ENCODE data around the gene INHBB. TPM values are rescaled to one million over a fixed set of nuclear protein-coding genes. Genes with fewer than 3 reads are reported as not detected.

The INHBB gene
- polyA plus RNA-seq, 3 donors = 0.08 TPM; not detected in 2

- Mint-ChIP-seq H3K9me3 (peaks cover 0 to 2% (median 0%) of the 10 kb centered on the region in 7 donors), H3K4me3 (peak overlapping the region in 1 of 2 donors; percentile 26), H3K36me3 (no peaks in the 10 kb centered on the region), H3K27me3 (ENCODE audit: low read depth in 3 of 3) (peaks cover 18 to 23% (median 20%) of the 10 kb centered on the region in 3 donors), H3K27ac (peak overlapping the region in 2 of 7 donors; percentile 42 to 46), H3K4me1 (peaks cover 20% of the 10 kb centered on the region)
- H2AFZ ChIP-seq (ENCODE audit: insufficient read depth, low read depth, low read length, poor library complexity, severe bottlenecking) = no peak overlapping the region
- no peaks in the 10 kb centered on the region for H3K9me3 ChIP-seq (replicated peaks in 1 of 2; ENCODE audit: control insufficient read depth in 1 of 2, insufficient read depth in 1 of 2, low read length in 2 of 2)
- DNase-seq = no peak
- no peaks in the 10 kb centered on the region for H3K36me3 ChIP-seq (replicated peaks in 1 of 2; ENCODE audit: control insufficient read depth in 1 of 2, insufficient read depth in 2 of 2, low read length in 2 of 2)
- H3K79me2 ChIP-seq (ENCODE audit: insufficient read depth, low read length) = no peaks in the 10 kb centered on the region
- H4K20me1 ChIP-seq (ENCODE audit: insufficient read depth, low read length) = no peaks in the 10 kb centered on the region
- no peak overlapping the region for H3K9ac ChIP-seq (ENCODE audit: insufficient read depth, low read length, poor library complexity, severe bottlenecking)
- H3K4me3 ChIP-seq (replicated peaks in 1 of 3; ENCODE audit: low read depth in 2 of 3, low read length in 3 of 3) = no peak overlapping the region
- TF ChIP-seq, protein P1, sequence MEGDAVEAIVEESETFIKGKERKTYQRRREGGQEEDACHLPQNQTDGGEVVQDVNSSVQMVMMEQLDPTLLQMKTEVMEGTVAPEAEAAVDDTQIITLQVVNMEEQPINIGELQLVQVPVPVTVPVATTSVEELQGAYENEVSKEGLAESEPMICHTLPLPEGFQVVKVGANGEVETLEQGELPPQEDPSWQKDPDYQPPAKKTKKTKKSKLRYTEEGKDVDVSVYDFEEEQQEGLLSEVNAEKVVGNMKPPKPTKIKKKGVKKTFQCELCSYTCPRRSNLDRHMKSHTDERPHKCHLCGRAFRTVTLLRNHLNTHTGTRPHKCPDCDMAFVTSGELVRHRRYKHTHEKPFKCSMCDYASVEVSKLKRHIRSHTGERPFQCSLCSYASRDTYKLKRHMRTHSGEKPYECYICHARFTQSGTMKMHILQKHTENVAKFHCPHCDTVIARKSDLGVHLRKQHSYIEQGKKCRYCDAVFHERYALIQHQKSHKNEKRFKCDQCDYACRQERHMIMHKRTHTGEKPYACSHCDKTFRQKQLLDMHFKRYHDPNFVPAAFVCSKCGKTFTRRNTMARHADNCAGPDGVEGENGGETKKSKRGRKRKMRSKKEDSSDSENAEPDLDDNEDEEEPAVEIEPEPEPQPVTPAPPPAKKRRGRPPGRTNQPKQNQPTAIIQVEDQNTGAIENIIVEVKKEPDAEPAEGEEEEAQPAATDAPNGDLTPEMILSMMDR (IDR thresholded peaks at IDR 0.05) = no peak
- H3K4me1 ChIP-seq (ENCODE audit: control insufficient read depth in 1 of 2, insufficient read depth in 2 of 2, low read length in 2 of 2) = peaks cover 2 to 6% of the 10 kb centered on the region in 2 donors
- peaks cover 0 to 8% of the 10 kb centered on the region in 2 donors for H3K27me3 ChIP-seq (ENCODE audit: control insufficient read depth in 2 of 2, insufficient read depth in 2 of 2, low read length in 2 of 2)
- 59% methylated on average over 5 of the region's 8 CpGs for WGBS (ENCODE audit: insufficient coverage)
- intact Hi-C loops (cut with micrococcal nuclease) = loop anchor here in 1 of 2 donors (10.0 kb wide), 2 partner anchors 93 to 613 kb away; partner anchors contain the start of gene TMEM185B
- no peak overlapping the region for H3K4me2 ChIP-seq (replicated peaks; ENCODE audit: extremely low read depth, low read length, poor library complexity, severe bottlenecking)
- no peak overlapping the region for H3K27ac ChIP-seq (ENCODE audit: low read depth in 1 of 2, low read length in 2 of 2)
Measured at GRCh38 chr2:120317916-120318315, 28.0 kb upstream of the INHBB start.

GRCh38 chr2:120318626-120319025 lies 27.3 kb upstream of the INHBB start:
- H3K4me3 ChIP-seq (replicated peaks in 1 of 3; ENCODE audit: low read depth in 2 of 3, low read length in 3 of 3) = no peak overlapping the region
- no peak for DNase-seq
- no peak overlapping the region for H3K4me2 ChIP-seq (replicated peaks; ENCODE audit: extremely low read depth, low read length, poor library complexity, severe bottlenecking)
- H4K20me1 ChIP-seq (ENCODE audit: insufficient read depth, low read length) = no peaks in the 10 kb centered on the region
- no peaks in the 10 kb centered on the region for H3K9me3 ChIP-seq (replicated peaks in 1 of 2; ENCODE audit: control insufficient read depth in 1 of 2, insufficient read depth in 1 of 2, low read length in 2 of 2)
- no peak overlapping the region for H3K9ac ChIP-seq (ENCODE audit: insufficient read depth, low read length, poor library complexity, severe bottlenecking)
- H3K4me1 ChIP-seq (ENCODE audit: control insufficient read depth in 1 of 2, insufficient read depth in 2 of 2, low read length in 2 of 2) = no peaks in the 10 kb centered on the region
- H3K27ac ChIP-seq (ENCODE audit: low read depth in 1 of 2, low read length in 2 of 2) = no peak overlapping the region
- TF ChIP-seq, protein P1 (IDR thresholded peaks at IDR 0.05) = no peak
- no peaks in the 10 kb centered on the region for H3K36me3 ChIP-seq (replicated peaks in 1 of 2; ENCODE audit: control insufficient read depth in 1 of 2, insufficient read depth in 2 of 2, low read length in 2 of 2)
- H3K9me3 Mint-ChIP-seq = peaks cover 0 to 2% (median 0%) of the 10 kb centered on the region in 7 donors
- H2AFZ ChIP-seq (ENCODE audit: insufficient read depth, low read depth, low read length, poor library complexity, severe bottlenecking) = no peak overlapping the region
- peaks cover 14% of the 10 kb centered on the region for H3K4me1 Mint-ChIP-seq
- intact Hi-C loops (cut with micrococcal nuclease) = loop anchor here in 1 of 2 donors (10.0 kb wide), 2 partner anchors 94 to 614 kb away; partner anchors contain the start of gene TMEM185B
- no peak overlapping the region for H3K27ac Mint-ChIP-seq
- no peak overlapping the region for H3K4me3 Mint-ChIP-seq
- peaks cover 15 to 24% (median 17%) of the 10 kb centered on the region in 3 donors for H3K27me3 Mint-ChIP-seq (ENCODE audit: low read depth in 3 of 3)
- no peaks in the 10 kb centered on the region for H3K79me2 ChIP-seq (ENCODE audit: insufficient read depth, low read length)
- WGBS (ENCODE audit: insufficient coverage) = 90% methylated on average over 2 of the region's 8 CpGs
- peaks cover 0 to 8% of the 10 kb centered on the region in 2 donors for H3K27me3 ChIP-seq (ENCODE audit: control insufficient read depth in 2 of 2, insufficient read depth in 2 of 2, low read length in 2 of 2)
- H3K36me3 Mint-ChIP-seq = no peaks in the 10 kb centered on the region

Measured in CD14-positive monocyte (primary cell).